WERI-Rb-1 (cell line): Measurements from ENCODE around the gene CHAT.

Source experiments
- DNase-seq: peaks from one replicate; pipeline ENCODE4 v3.0.0-alpha.2; 2020
- H3K27ac ChIP-seq: fragments of 250-450 bp; sonication (Bioruptor Pico); 2 replicates; pipeline ENCODE4 v1.5.1; 2020; ENCODE audit warnings: mild to moderate bottlenecking, moderate library complexity
- H3K27me3 ChIP-seq: fragments of 250-450 bp; sonication (Bioruptor Pico); 2 replicates; pipeline ENCODE4 v1.5.1; 2021; ENCODE audit warnings: mild to moderate bottlenecking, low read depth, moderate library complexity; ENCODE audit not compliant: insufficient read depth, severe bottlenecking
- H3K36me3 ChIP-seq: fragments of 250-450 bp; sonication (Bioruptor Pico); 2 replicates; pipeline ENCODE4 v1.5.1; 2020; ENCODE audit warnings: mild to moderate bottlenecking, moderate library complexity
- H3K4me3 ChIP-seq: 2 replicates; pipeline ENCODE4 v1.5.1; 2011; ENCODE audit warnings: low read depth, mild to moderate bottlenecking, control low read depth, low read length
- H3K9me3 ChIP-seq: fragments of 250-450 bp; sonication (Bioruptor Pico); 2 replicates; pipeline ENCODE4 v1.5.1; 2021; ENCODE audit warnings: mild to moderate bottlenecking, moderate library complexity; ENCODE audit not compliant: severe bottlenecking
- TF ChIP-seq, protein P1 (sequence below): IDR thresholded peaks from 2 replicates; pipeline ENCODE4 v1.5.1; 2011; ENCODE audit warnings: low read depth, mild to moderate bottlenecking, control low read depth, inconsistent platforms, low read length

Gene CHAT

DNA sequence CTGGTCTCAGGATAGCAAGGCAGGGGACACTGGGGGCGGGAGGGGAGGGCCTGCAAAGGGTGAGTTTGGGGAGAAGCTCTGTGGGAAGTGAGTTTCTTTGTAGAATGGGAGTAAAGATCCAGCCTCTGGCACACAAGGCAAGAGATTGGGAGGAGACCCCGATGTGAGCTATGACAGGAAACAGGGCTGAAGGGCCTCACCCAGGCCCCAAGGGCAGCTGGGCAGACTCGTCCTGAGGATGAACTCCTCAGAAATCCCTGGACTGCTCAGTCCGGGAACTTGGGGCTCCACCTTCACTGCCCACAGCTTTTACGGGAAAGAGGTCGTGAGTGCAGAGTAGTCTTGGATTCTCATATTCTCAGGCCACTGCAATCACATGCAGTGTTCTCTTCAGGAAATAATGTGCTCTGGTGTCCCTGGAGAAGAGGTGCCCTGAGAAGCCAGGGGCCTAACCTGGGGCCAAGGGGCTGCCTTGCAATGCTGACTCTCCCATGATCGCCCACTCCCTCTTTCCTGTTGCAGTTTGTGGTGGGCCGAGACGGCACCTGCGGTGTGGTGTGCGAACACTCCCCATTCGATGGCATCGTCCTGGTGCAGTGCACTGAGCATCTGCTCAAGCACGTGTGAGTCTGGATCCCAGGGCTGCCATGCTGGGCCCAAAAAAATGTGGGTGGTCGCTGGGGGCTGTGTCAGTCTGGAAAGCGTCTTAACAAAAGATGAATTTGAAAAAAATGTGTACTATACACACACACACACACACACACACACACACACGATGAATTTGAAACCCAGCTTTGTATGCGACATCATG is 34.4 kb downstream of the CHAT start:
- no peak overlapping the region for H3K27ac ChIP-seq
- H3K9me3 ChIP-seq = no peaks in the 10 kb centered on the region
- TF ChIP-seq, protein P1, sequence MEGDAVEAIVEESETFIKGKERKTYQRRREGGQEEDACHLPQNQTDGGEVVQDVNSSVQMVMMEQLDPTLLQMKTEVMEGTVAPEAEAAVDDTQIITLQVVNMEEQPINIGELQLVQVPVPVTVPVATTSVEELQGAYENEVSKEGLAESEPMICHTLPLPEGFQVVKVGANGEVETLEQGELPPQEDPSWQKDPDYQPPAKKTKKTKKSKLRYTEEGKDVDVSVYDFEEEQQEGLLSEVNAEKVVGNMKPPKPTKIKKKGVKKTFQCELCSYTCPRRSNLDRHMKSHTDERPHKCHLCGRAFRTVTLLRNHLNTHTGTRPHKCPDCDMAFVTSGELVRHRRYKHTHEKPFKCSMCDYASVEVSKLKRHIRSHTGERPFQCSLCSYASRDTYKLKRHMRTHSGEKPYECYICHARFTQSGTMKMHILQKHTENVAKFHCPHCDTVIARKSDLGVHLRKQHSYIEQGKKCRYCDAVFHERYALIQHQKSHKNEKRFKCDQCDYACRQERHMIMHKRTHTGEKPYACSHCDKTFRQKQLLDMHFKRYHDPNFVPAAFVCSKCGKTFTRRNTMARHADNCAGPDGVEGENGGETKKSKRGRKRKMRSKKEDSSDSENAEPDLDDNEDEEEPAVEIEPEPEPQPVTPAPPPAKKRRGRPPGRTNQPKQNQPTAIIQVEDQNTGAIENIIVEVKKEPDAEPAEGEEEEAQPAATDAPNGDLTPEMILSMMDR = no peak
- DNase-seq = no peak
- H3K36me3 ChIP-seq = no peaks in the 10 kb centered on the region
- H3K4me3 ChIP-seq = no peak overlapping the region
- no peaks in the 10 kb centered on the region for H3K27me3 ChIP-seq

DNA sequence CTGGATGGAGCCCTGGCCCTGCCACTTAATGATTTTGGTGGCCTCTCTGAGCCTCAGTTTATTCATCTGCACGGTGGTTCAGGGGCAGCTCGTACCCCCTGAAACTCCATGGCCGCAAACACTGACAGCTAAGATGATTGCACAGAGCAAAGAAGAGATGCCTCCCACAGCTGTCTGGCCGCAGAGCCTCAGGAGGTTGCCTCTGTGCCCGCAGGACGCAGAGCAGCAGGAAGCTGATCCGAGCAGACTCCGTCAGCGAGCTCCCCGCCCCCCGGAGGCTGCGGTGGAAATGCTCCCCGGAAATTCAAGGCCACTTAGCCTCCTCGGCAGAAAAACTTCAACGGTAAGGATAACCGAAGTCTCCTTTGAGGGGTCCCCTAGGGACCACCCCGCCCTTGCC is 35.5 kb downstream of the CHAT start:
- Histone ChIP-seq H3K27ac (no peak overlapping the region), H3K9me3 (no peaks in the 10 kb centered on the region), H3K36me3 (no peaks in the 10 kb centered on the region), H3K4me3 (no peak overlapping the region), H3K27me3 (no peaks in the 10 kb centered on the region)
- no peak for DNase-seq
- TF ChIP-seq, protein P1 = 0 out of 2 replicates have a peak, but pooled peaks have one; percentile 2

DNA sequence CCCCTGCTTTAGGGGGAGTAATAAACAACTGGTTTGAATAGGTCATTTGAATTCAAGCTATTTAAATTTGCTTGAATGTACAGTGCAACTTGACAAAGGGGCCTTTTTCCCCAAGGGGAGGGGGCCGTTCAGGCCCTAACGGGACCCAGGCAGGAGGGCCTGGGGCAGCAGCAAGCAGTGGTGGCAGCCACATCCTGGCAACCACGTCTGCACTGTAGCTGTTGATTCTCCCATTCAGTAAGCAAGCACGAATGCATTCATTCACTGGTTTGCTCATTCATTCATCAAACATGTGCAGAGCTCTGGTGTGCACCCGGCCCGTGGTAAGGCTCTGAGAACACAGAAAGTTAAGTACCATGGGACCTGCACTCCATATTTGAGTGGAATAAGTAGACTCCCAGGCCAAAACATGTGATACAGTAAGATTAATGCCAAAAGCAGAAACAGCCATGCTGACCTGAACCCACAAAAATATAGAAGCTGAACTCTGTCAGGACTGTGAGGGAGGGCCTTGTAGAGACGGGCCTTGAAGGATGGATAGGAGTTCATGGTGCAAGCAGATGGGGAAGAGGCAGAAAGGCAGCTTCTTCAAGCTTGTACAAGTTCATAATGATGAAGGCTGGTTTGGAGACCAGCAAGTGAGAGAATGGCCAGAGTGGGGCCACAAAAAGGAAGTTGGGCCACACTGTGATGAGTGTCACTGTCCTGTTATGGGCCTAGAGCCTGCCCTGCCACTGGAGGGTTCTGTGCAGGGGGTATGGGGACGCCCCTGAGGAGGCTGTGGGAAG is 36.3 kb downstream of the CHAT start:
- Histone ChIP-seq H3K4me3 (no peak overlapping the region), H3K36me3 (no peaks in the 10 kb centered on the region), H3K9me3 (no peaks in the 10 kb centered on the region), H3K27ac (no peak overlapping the region), H3K27me3 (no peaks in the 10 kb centered on the region)
- no peak for DNase-seq
- TF ChIP-seq, protein P1 = no peak

DNA sequence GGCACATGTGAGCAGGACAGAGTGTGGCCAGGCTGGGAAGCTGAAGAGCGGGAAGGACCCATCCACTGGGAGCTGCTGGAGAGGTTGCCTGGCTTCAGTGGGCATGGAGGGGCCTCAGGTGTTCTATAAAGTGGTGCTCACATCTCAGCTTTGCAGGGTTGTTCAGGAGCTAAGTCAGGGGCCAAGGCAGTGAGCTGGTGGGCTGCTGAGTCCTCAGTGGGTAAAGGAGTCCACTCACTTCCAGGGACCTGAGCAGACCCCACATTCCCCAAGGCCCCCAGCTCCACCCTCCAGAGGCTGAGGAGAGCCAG is 36.8 kb downstream of the CHAT start:
- H3K9me3 ChIP-seq = no peaks in the 10 kb centered on the region
- TF ChIP-seq, protein P1 = no peak
- no peaks in the 10 kb centered on the region for H3K27me3 ChIP-seq
- no peaks in the 10 kb centered on the region for H3K36me3 ChIP-seq
- no peak overlapping the region for H3K4me3 ChIP-seq
- DNase-seq = no peak
- H3K27ac ChIP-seq = no peak overlapping the region

DNA sequence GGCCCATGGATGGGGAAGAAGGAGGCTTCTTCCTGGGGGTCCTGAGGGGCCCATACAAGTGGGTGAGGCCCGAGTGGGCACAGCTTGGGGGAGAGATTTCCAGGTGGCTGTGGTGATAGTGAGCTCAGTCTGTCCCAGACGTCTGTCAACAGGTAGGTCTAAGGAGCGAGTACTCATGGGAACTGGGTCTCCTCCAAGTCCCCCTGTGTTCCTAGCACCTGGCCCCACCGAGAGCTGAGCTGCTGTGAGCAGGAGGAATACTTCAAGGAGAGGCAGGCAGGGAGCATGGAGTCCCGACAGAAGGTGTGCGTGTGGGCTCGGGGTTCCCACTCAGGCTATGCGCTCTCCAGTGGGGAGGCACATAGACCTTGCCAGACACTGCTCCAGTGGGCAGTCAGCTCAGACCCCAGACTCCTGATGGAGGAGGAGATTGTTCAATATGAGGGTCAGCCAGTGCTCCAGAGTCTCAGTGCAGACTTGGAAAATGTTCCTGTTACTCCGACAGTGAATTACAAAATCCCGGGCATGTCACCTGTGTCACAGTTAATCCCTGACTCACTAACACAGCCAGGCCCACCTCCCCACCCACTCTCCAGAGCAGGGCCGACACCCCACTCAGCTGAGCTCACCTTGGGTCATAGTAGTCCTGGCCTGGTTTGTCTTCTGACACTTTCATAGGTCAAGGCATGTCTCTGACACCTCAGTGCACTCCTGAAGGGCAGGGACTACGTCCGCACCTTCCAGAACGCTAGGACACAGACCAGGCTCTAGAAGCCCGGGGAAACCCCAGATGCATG is 37.4 kb downstream of the CHAT start:
- Histone ChIP-seq H3K36me3 (no peaks in the 10 kb centered on the region), H3K4me3 (no peak overlapping the region), H3K27me3 (no peaks in the 10 kb centered on the region), H3K9me3 (no peaks in the 10 kb centered on the region), H3K27ac (no peak overlapping the region)
- DNase-seq = no peak
- TF ChIP-seq, protein P1 = no peak
